OCI-LY7 (cell line): ENCODE data around the gene TPSG1. TPM values are rescaled to one million over a fixed set of nuclear protein-coding genes. Genes with fewer than 3 reads are reported as not detected.
"Not testable (repeated sequence)": the region's sequence is repeated elsewhere in the genome, so short reads cannot be mapped to it uniquely, and the experiment has no call there.

ENCODE experiments used
- BruUV-seq: library from RNA; stranded (reverse); fragments of 400-500 nt; replicated peaks from 2 replicates; lab custom pipeline; 2021; lab: Mats Ljungman, UMichigan
- CTCF ChIA-PET: fragments of 300-600 bp; sonication (Branson Sonifier 250); formaldehyde crosslinking; loops from one replicate; lab custom pipeline; 2022; ENCODE audit warnings: antibody characterized with exemption; ENCODE audit not compliant: unreplicated experiment; lab: Charles Lee
- POLR2A ChIA-PET: fragments of 300-600 bp; sonication (Branson Sonifier 250); formaldehyde crosslinking; loops from one replicate; lab custom pipeline; 2022; ENCODE audit warnings: antibody characterized with exemption; lab: Charles Lee
- DNase-seq: peaks from one replicate; pipeline ENCODE4 v3.0.0-alpha.2; 2015; ENCODE audit warnings: low spot score
- H2AFZ ChIP-seq: fragments of 200-600 bp; sonication (generic), shearing (Covaris generic); 2 replicates; pipeline ENCODE4 v1.6.1; 2014; ENCODE audit warnings: mild to moderate bottlenecking, antibody characterized with exemption, low read length, moderate library complexity
- H3K27ac ChIP-seq: fragments of 200-600 bp; sonication (generic); 2 replicates; pipeline ENCODE4 v1.5.1; 2014; ENCODE audit warnings: mixed run types, low read depth, mild to moderate bottlenecking, moderate library complexity, low read length, inconsistent platforms; ENCODE audit not compliant: poor library complexity, severe bottlenecking
- H3K36me3 ChIP-seq: fragments of 200-600 bp; sonication (generic); 2 replicates; pipeline ENCODE4 v1.6.1; 2014; ENCODE audit warnings: mild to moderate bottlenecking, antibody characterized with exemption, low read length, moderate library complexity, mixed read lengths; ENCODE audit not compliant: insufficient read depth
- H3K4me1 ChIP-seq: fragments of 200-600 bp; sonication (generic); 2 replicates; pipeline ENCODE4 v1.5.1; 2014; ENCODE audit warnings: mild to moderate bottlenecking, low read length; ENCODE audit not compliant: insufficient read depth, poor library complexity, severe bottlenecking
- H3K4me2 ChIP-seq: fragments of 200-600 bp; sonication (generic); 2 replicates; pipeline ENCODE4 v1.6.1; 2014; ENCODE audit warnings: mild to moderate bottlenecking, low read length
- H3K4me3 ChIP-seq: fragments of 200-600 bp; sonication (generic); 2 replicates; pipeline ENCODE4 v1.5.1; 2014; ENCODE audit warnings: mild to moderate bottlenecking, low read depth, low read length; ENCODE audit not compliant: poor library complexity, severe bottlenecking
- H3K79me2 ChIP-seq: fragments of 200-600 bp; sonication (generic); 2 replicates; pipeline ENCODE4 v1.6.1; 2016; ENCODE audit warnings: low read depth, mild to moderate bottlenecking, low read length, moderate library complexity, mixed read lengths; ENCODE audit not compliant: insufficient read depth
- H3K9me2 ChIP-seq: fragments of 200-600 bp; sonication (generic); 2 replicates; pipeline ENCODE4 v1.6.1; 2016; ENCODE audit warnings: mild to moderate bottlenecking, low read length, mixed read lengths; ENCODE audit not compliant: insufficient read depth
- H3K9me3 ChIP-seq: fragments of 200-600 bp; sonication (generic); 2 replicates; pipeline ENCODE4 v1.6.1; 2014; ENCODE audit warnings: mild to moderate bottlenecking, mixed run types, low read length, mixed read lengths
- H4K20me1 ChIP-seq: fragments of 200-600 bp; sonication (generic); 2 replicates; pipeline ENCODE4 v1.6.1; 2014; ENCODE audit warnings: mild to moderate bottlenecking, antibody characterized with exemption, low read length, moderate library complexity, mixed read lengths; ENCODE audit not compliant: insufficient read depth
- CTCF ChIP-seq: fragments of 200-600 bp; sonication (generic); conservative IDR thresholded peaks from 2 replicates; pipeline ENCODE4 v1.5.1; 2014; ENCODE audit warnings: mild to moderate bottlenecking, antibody characterized with exemption, low read length, moderate library complexity, mixed read lengths
- EZH2phosphoT487 ChIP-seq: fragments of 200-600 bp; sonication (generic); IDR thresholded peaks from 2 replicates; pipeline ENCODE4 v1.6.1; 2018; ENCODE audit warnings: low read depth, borderline replicate concordance, mild to moderate bottlenecking, mixed run types, antibody characterized with exemption, low read length, moderate library complexity, mixed read lengths
- intact Hi-C: fragments of 100-400 bp; cut with micrococcal nuclease; formaldehyde crosslinking; loops from one replicate; pipeline ENCODE4 v1.10.0; 2022; ENCODE audit not compliant: unreplicated experiment
- total RNA-seq, 2 experiments: library from RNA; depleted of rRNA in 1 of 2; stranded (reverse); fragments of >200 nt in 1 of 2; shearing (Covaris generic) in 1 of 2; gene quantifications; 2 replicates each; pipeline ENCODE4 v1.2.3, GENCODE V29; 2014 to 2022

The TPSG1 gene
- total RNA-seq, 2 experiments from 2014 or later: not detected

GRCh38 chr16:1245452-1246020 is 20.5 kb upstream of the TPSG1 start:
- no peaks in the 10 kb centered on the region for H3K4me1 ChIP-seq
- H4K20me1 ChIP-seq: no peaks in the 10 kb centered on the region
- DNase-seq: no peak
- no peak overlapping the region for H2AFZ ChIP-seq
- no TSS peak for BruUV-seq
- intact Hi-C loops: no loop called here
- H3K36me3 ChIP-seq: no peaks in the 10 kb centered on the region
- H3K27ac ChIP-seq: no peak overlapping the region
- H3K79me2 ChIP-seq: no peaks in the 10 kb centered on the region
- CTCF ChIA-PET: no interaction called here
- no peaks in the 10 kb centered on the region for H3K9me2 ChIP-seq
- no peak overlapping the region for H3K4me2 ChIP-seq
- TF ChIP-seq EZH2phosphoT487: no peak
- H3K9me3 ChIP-seq: no peaks in the 10 kb centered on the region
- POLR2A ChIA-PET: no interaction called here
- H3K4me3 ChIP-seq: no peak overlapping the region

- no peak overlapping the region for H3K4me2 ChIP-seq
- intact Hi-C loops: no loop called here
- H3K9me3 ChIP-seq: no peaks in the 10 kb centered on the region
- ChIA-PET POLR2A (no interaction called here), CTCF (no interaction called here)
- no peaks in the 10 kb centered on the region for H3K4me1 ChIP-seq
- no TSS peak for BruUV-seq
- TF ChIP-seq CTCF (no peak), EZH2phosphoT487 (no peak)
- DNase-seq: no peak
- H3K36me3 ChIP-seq: no peaks in the 10 kb centered on the region
- no peak overlapping the region for H3K4me3 ChIP-seq
- no peak overlapping the region for H2AFZ ChIP-seq
- H4K20me1 ChIP-seq: no peaks in the 10 kb centered on the region
- H3K9me2 ChIP-seq: no peaks in the 10 kb centered on the region
- no peak overlapping the region for H3K27ac ChIP-seq
- no peaks in the 10 kb centered on the region for H3K79me2 ChIP-seq
Measured at GRCh38 chr16:1244881-1245280, 19.8 kb upstream of the TPSG1 start.

DNA sequence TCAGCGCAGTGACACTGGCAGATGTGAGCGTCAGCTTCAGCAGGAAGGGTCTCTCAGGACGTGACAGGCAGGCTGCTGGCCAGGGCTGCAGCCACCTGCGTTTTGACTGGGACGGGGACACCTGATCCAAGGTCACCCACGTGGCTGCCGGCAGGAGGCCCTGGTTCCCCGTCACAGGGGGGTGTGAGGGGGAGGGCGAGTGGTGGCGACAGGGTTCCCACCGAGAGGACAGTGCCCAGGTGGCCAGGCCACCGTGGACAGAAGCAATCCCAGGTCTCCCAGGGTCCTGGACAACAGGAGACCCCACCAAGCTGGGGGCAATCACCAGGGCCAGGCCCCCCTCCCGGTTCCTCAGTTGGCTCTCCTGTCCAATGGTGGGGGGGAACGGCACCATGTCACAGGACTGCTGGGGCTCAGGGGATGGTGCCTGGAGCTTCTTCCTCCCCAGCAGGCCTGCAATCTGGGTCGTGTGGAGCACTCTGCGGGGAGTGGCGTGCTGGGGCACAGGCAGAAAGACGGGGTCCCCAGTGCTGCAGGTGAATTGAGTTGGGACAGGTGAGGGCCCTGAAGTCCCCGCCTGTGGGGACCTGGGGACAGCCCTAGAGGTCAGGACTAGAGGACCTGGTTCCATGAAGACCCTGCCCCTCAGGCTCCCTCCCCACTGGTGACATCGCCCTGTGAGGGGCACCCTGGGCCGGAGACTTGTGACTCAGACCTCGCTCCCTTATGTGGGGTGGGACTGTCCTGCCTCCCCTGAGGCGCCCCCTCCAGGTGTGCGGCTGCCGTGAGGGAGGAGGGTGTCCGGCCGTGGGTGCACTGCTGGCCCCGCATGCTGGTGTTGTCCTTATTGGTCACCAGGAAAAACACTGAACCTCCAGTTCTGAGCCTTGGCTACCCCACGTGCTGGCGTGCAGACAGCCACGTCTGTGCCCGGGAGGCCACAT is 19.1 kb upstream of the TPSG1 start:
- H3K9me2 ChIP-seq, BruUV-seq, POLR2A ChIA-PET, CTCF ChIA-PET, intact Hi-C loops, H3K27ac ChIP-seq, H3K4me2 ChIP-seq, H3K4me1 ChIP-seq, DNase-seq, H3K36me3 ChIP-seq, H3K9me3 ChIP-seq, H4K20me1 ChIP-seq, H3K79me2 ChIP-seq, H2AFZ ChIP-seq, H3K4me3 ChIP-seq: not testable (repeated sequence)

DNA sequence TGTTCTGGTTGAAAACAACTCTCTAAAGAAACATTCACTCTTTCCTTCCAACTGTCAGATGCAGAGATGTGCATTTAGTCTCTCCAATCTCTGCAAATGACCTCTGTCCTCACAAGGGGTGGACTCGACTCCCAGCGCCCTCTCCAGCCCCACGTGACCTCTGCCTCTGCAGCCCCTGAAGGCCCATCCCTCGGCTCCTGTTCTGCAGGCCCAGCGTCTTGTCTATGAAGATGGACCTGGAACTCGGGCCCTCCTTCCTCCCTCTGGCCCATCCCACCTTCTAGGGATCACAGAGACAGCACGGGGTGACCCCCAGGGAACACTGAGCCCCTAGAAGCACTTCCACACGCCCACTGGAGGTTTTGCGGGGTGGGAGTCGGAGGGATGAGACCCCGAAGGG is 18.3 kb upstream of the TPSG1 start:
- CTCF ChIA-PET, H3K9me2 ChIP-seq, POLR2A ChIA-PET, H3K36me3 ChIP-seq, H2AFZ ChIP-seq, H3K4me3 ChIP-seq, BruUV-seq, H3K9me3 ChIP-seq, H4K20me1 ChIP-seq, intact Hi-C loops, H3K4me2 ChIP-seq, H3K4me1 ChIP-seq, H3K27ac ChIP-seq, DNase-seq, H3K79me2 ChIP-seq: not testable (repeated sequence)

DNA sequence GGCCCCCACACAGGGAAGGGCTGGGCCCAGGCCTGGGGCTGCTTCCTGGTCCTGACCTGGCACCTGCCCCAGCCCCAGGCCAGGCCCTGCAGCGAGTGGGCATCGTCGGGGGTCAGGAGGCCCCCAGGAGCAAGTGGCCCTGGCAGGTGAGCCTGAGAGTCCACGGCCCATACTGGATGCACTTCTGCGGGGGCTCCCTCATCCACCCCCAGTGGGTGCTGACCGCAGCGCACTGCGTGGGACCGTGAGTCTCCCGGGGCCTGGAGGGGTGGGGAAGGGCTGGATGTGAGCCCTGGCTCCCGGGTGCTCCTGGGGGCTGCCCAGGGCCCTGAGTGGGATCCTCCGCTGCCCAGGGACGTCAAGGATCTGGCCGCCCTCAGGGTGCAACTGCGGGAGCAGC is 16.0 kb upstream of the TPSG1 start:
- H3K4me2 ChIP-seq, H3K9me2 ChIP-seq, H4K20me1 ChIP-seq, H3K79me2 ChIP-seq, POLR2A ChIA-PET, H3K36me3 ChIP-seq, H2AFZ ChIP-seq, H3K4me3 ChIP-seq, BruUV-seq, CTCF ChIA-PET, DNase-seq, H3K9me3 ChIP-seq, intact Hi-C loops, H3K27ac ChIP-seq, H3K4me1 ChIP-seq: not testable (repeated sequence)
